ENCODE results near the gene THAP12.

- no peak for TF ChIP-seq CTCF (IDR thresholded peaks at IDR 0.05)
- no peak for TF ChIP-seq EP300 (IDR thresholded peaks at IDR 0.05)
- no peak for TF ChIP-seq POLR2A (IDR thresholded peaks at IDR 0.05)
Measured at GRCh38 chr11:76307978-76308747, 72.8 kb downstream of the THAP12 start.
